ENCODE measurements around the gene C9orf50.

- TF ChIP-seq CTCF (conservative IDR thresholded peaks at IDR 0.05) = no peak
- TF ChIP-seq EZH2 (IDR thresholded peaks at IDR 0.05; ENCODE audit: low read depth) = no peak
Observed at GRCh38 chr9:129633207-129633606, 12.3 kb upstream of the C9orf50 start.
